IMR-90 (cell line): Measurements from ENCODE around the gene SLC9A9.

ENCODE experiments used
- BHLHE40 ChIP-seq: fragments of 150-350 bp; IDR thresholded peaks from 2 replicates; pipeline ENCODE4 v1.6.1; 2016; ENCODE audit warnings: mild to moderate bottlenecking, low read depth, low read length
- MXI1 ChIP-seq: IDR thresholded peaks from 2 replicates; pipeline ENCODE4 v1.6.1; 2012; ENCODE audit warnings: low read depth, mild to moderate bottlenecking, low read length, moderate library complexity, borderline replicate concordance
- NFE2L2 ChIP-seq: fragments of 150-350 bp; IDR thresholded peaks from 2 replicates; pipeline ENCODE4 v1.6.1; 2016; ENCODE audit warnings: low read depth, mild to moderate bottlenecking, low read length
- POLR2A ChIP-seq: IDR thresholded peaks from 2 replicates; pipeline ENCODE4 v1.6.1; 2012; ENCODE audit warnings: mild to moderate bottlenecking, low read depth, low read length
- RCOR1 ChIP-seq: IDR thresholded peaks from 2 replicates; pipeline ENCODE4 v1.6.1; 2012; ENCODE audit warnings: mild to moderate bottlenecking, low read length, improper control_type of control experiment; ENCODE audit not compliant: insufficient replicate concordance
- RFX5 ChIP-seq: IDR thresholded peaks from 2 replicates; pipeline ENCODE4 v1.8.0; 2012; ENCODE audit warnings: low read depth, mild to moderate bottlenecking, low read length, moderate library complexity
- SMC3 ChIP-seq: fragments of 150-350 bp; IDR thresholded peaks from 2 replicates; pipeline ENCODE4 v1.6.1; 2016; ENCODE audit warnings: low read depth, mild to moderate bottlenecking, antibody characterized with exemption, low read length, moderate library complexity
- USF2 ChIP-seq: fragments of 150-350 bp; IDR thresholded peaks from 2 replicates; pipeline ENCODE4 v1.6.1; 2017; ENCODE audit warnings: mild to moderate bottlenecking, antibody characterized with exemption, low read length, low read depth
- TF ChIP-seq, protein P1 (sequence below): conservative IDR thresholded peaks from 2 replicates; pipeline ENCODE4 v1.5.1; 2012; ENCODE audit warnings: mild to moderate bottlenecking, low read depth, low read length, improper control_type of control experiment

DNA sequence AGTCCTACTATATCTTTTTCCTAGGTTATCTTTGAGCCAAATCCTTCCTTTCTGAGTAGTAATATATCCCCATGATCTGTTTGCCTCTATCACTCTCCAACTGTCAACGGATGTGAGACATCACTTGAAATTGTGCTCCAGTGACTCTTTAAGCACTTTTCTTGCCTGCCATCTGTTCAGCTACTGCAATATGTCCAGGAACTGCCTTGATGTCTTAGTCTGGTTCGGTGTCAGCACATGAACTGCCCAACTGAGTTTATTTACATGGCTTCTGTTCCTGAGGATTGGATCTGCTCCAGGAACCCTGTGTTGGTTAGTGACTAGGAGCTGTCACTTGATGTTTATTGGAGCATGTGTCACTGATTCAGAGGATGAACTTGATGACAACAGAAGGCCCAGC, 116.5 kb downstream of the SLC9A9 start:
- TF ChIP-seq USF2 (no peak), POLR2A (no peak), SMC3 (no peak), BHLHE40 (no peak), NFE2L2 (no peak), RFX5 (no peak), MXI1 (no peak), RCOR1 (no peak)
- TF ChIP-seq, protein P1, sequence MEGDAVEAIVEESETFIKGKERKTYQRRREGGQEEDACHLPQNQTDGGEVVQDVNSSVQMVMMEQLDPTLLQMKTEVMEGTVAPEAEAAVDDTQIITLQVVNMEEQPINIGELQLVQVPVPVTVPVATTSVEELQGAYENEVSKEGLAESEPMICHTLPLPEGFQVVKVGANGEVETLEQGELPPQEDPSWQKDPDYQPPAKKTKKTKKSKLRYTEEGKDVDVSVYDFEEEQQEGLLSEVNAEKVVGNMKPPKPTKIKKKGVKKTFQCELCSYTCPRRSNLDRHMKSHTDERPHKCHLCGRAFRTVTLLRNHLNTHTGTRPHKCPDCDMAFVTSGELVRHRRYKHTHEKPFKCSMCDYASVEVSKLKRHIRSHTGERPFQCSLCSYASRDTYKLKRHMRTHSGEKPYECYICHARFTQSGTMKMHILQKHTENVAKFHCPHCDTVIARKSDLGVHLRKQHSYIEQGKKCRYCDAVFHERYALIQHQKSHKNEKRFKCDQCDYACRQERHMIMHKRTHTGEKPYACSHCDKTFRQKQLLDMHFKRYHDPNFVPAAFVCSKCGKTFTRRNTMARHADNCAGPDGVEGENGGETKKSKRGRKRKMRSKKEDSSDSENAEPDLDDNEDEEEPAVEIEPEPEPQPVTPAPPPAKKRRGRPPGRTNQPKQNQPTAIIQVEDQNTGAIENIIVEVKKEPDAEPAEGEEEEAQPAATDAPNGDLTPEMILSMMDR: no peak
